IMR-90 (cell line): ENCODE measurements around the gene MET. TPM values are rescaled to one million over a fixed set of nuclear protein-coding genes. Genes with fewer than 3 reads are reported as not detected.

ENCODE experiments used
- ATAC-seq: fragments of 200-7000 bp; cut with Tn5 transposase; 2 replicates; pipeline ENCODE4 v1.9.1; 2020; ENCODE audit warnings: low read depth, mild to moderate bottlenecking, moderate library complexity
- BruUV-seq: library from RNA; stranded (reverse); fragments of 400-500 nt; replicated peaks from 2 replicates; lab custom pipeline; 2021; lab: Mats Ljungman, UMichigan
- CTCF ChIA-PET: fragments of 300-600 bp; formaldehyde crosslinking; extraction: SDS; loops from one replicate; lab custom pipeline; 2021; ENCODE audit warnings: antibody characterized with exemption; lab: Yijun Ruan, JAX
- POLR2A ChIA-PET: fragments of 300-600 bp; sonication (Branson Sonifier 250); formaldehyde crosslinking; loops from one replicate; lab custom pipeline; 2022; ENCODE audit warnings: antibody characterized with exemption; ENCODE audit not compliant: unreplicated experiment; lab: Charles Lee
- DNase-seq: peaks from one replicate; pipeline ENCODE4 v3.0.0; 2013
- H2AFZ ChIP-seq: replicated peaks from 2 replicates; pipeline ENCODE3; 2013; ENCODE audit warnings: low read length, mild to moderate bottlenecking; ENCODE audit not compliant: poor library complexity
- H2AK5ac ChIP-seq: 2 replicates; pipeline ENCODE4 v1.6.1; 2013; ENCODE audit warnings: low read depth, low read length, inconsistent platforms
- H2AK9ac ChIP-seq: replicated peaks from 2 replicates; pipeline ENCODE3; 2013; ENCODE audit warnings: mild to moderate bottlenecking, low read depth, low read length, moderate library complexity; ENCODE audit not compliant: poor library complexity
- H2BK120ac ChIP-seq: 2 replicates; pipeline ENCODE4 v1.6.1; 2013; ENCODE audit warnings: low read depth, low read length, inconsistent platforms
- H2BK15ac ChIP-seq: 3 replicates; pipeline ENCODE4 v1.6.1; 2013; ENCODE audit warnings: low read depth, low read length, inconsistent platforms
- H2BK20ac ChIP-seq: 2 replicates; pipeline ENCODE4 v1.6.1; 2013; ENCODE audit warnings: low read depth, mild to moderate bottlenecking, inconsistent platforms, low read length, moderate library complexity
- H2BK5ac ChIP-seq: 2 replicates; pipeline ENCODE4 v1.6.1; 2013; ENCODE audit warnings: mild to moderate bottlenecking, low read depth, low read length, inconsistent platforms; ENCODE audit not compliant: poor library complexity, severe bottlenecking
- H3K14ac ChIP-seq: replicated peaks from 2 replicates; pipeline ENCODE4 v1.6.1; 2013; ENCODE audit warnings: low read depth, low read length, inconsistent platforms
- H3K18ac ChIP-seq: 2 replicates; pipeline ENCODE4 v1.6.1; 2013; ENCODE audit warnings: low read depth, low read length, control low read depth
- H3K23ac ChIP-seq: 2 replicates; pipeline ENCODE4 v1.6.1; 2013; ENCODE audit warnings: low read depth, low read length, inconsistent platforms
- H3K27ac ChIP-seq: 2 replicates; pipeline ENCODE4 v1.5.1; 2013; ENCODE audit warnings: mild to moderate bottlenecking, control low read depth, low read length; ENCODE audit not compliant: insufficient read depth
- H3K27me3 ChIP-seq: 2 replicates; pipeline ENCODE4 v1.6.1; 2013; ENCODE audit warnings: low read length; ENCODE audit not compliant: control insufficient read depth, insufficient read depth
- H3K36me3 ChIP-seq: 2 replicates; pipeline ENCODE4 v1.6.1; 2013; ENCODE audit warnings: low read length, mixed read lengths; ENCODE audit not compliant: control insufficient read depth, insufficient read depth
- H3K4ac ChIP-seq: 2 replicates; pipeline ENCODE4 v1.6.1; 2013; ENCODE audit warnings: low read depth, low read length, inconsistent platforms
- H3K4me1 ChIP-seq: 2 replicates; pipeline ENCODE4 v1.6.1; 2013; ENCODE audit warnings: low read length, mixed read lengths; ENCODE audit not compliant: control insufficient read depth, insufficient read depth
- H3K4me2 ChIP-seq: 2 replicates; pipeline ENCODE4 v1.6.1; 2013; ENCODE audit warnings: low read depth, mild to moderate bottlenecking, control low read depth, low read length, moderate library complexity
- H3K4me3 ChIP-seq: 2 replicates; pipeline ENCODE4 v1.5.1; 2013; ENCODE audit warnings: low read depth, mild to moderate bottlenecking, control low read depth, low read length, moderate library complexity; ENCODE audit not compliant: insufficient read depth
- H3K56ac ChIP-seq: 2 replicates; pipeline ENCODE4 v1.6.1; 2013; ENCODE audit warnings: low read length, inconsistent platforms; ENCODE audit not compliant: insufficient read depth; ENCODE audit errors: extremely low read depth
- H3K79me1 ChIP-seq, 2 experiments: 2 replicates each; pipeline ENCODE4 v1.6.1; 2013; ENCODE audit warnings: low read length in 2 of 2, inconsistent platforms in 1 of 2, low read depth in 1 of 2
- H3K9ac ChIP-seq: 2 replicates; pipeline ENCODE4 v1.6.1; 2013; ENCODE audit warnings: low read depth, low read length, control low read depth
- H3K9me1 ChIP-seq: 2 replicates; pipeline ENCODE4 v1.6.1; 2013; ENCODE audit warnings: low read length, inconsistent platforms; ENCODE audit not compliant: insufficient read depth
- H3K9me3 ChIP-seq: 2 replicates; pipeline ENCODE4 v1.6.1; 2013; ENCODE audit warnings: low read length; ENCODE audit not compliant: control insufficient read depth, insufficient read depth
- H4K20me1 ChIP-seq: 2 replicates; pipeline ENCODE4 v1.6.1; 2013; ENCODE audit warnings: low read length, inconsistent platforms; ENCODE audit not compliant: insufficient read depth
- H4K5ac ChIP-seq: 2 replicates; pipeline ENCODE4 v1.6.1; 2013; ENCODE audit warnings: mild to moderate bottlenecking, low read depth, low read length, control low read depth
- H4K8ac ChIP-seq, 2 experiments: 2 replicates each; pipeline ENCODE4 v1.6.1; 2013; ENCODE audit warnings: low read depth in 2 of 2, low read length in 2 of 2, control low read depth in 1 of 2, inconsistent platforms in 1 of 2
- H4K91ac ChIP-seq: 2 replicates; pipeline ENCODE4 v1.6.1; 2013; ENCODE audit warnings: low read depth, low read length, inconsistent platforms; ENCODE audit not compliant: insufficient read depth
- CTCF ChIP-seq: conservative IDR thresholded peaks from 2 replicates; pipeline ENCODE4 v1.5.1; 2012; ENCODE audit warnings: mild to moderate bottlenecking, low read depth, low read length, improper control_type of control experiment
- MAFK ChIP-seq: IDR thresholded peaks from 2 replicates; pipeline ENCODE4 v1.6.1; 2012; ENCODE audit warnings: low read depth, low read length, improper control_type of control experiment
- MAZ ChIP-seq: IDR thresholded peaks from 2 replicates; pipeline ENCODE4 v1.6.1; 2012; ENCODE audit warnings: low read depth, mild to moderate bottlenecking, low read length, improper control_type of control experiment, moderate library complexity, borderline replicate concordance
- NFE2L2 ChIP-seq: fragments of 150-350 bp; IDR thresholded peaks from 2 replicates; pipeline ENCODE4 v1.6.1; 2016; ENCODE audit warnings: low read depth, mild to moderate bottlenecking, low read length
- RFX5 ChIP-seq: IDR thresholded peaks from 2 replicates; pipeline ENCODE4 v1.8.0; 2012; ENCODE audit warnings: low read depth, mild to moderate bottlenecking, low read length, moderate library complexity
- SMC3 ChIP-seq: fragments of 150-350 bp; IDR thresholded peaks from 2 replicates; pipeline ENCODE4 v1.6.1; 2016; ENCODE audit warnings: low read depth, mild to moderate bottlenecking, antibody characterized with exemption, low read length, moderate library complexity
- WGBS, 2 experiments: methylation state at CpG; one replicate each; pipeline versions ENCODE4 v1.1.5 to v1.1.7; 2013; ENCODE audit warnings: missing lambda C conversion rate in 2 of 2; ENCODE audit not compliant: insufficient read length in 1 of 2; ENCODE audit errors: extremely low coverage in 2 of 2; 5-methylcytosine and 5-hydroxymethylcytosine counted together
- dilution Hi-C: fragments of 300-500 bp; cut with HindIII; formaldehyde crosslinking; loops from one replicate; pipeline ENCODE4 v1.14.3; 2018; ENCODE audit warnings: low sequenced_read_pairs; ENCODE audit not compliant: unreplicated experiment
- in situ Hi-C: fragments of 300-500 bp; cut with MboI; formaldehyde crosslinking; loops from 3 replicates; pipeline ENCODE4 v1.14.3; 2019; ENCODE audit warnings: low sequenced_read_pairs, inconsistent platforms, mixed read lengths
- intact Hi-C: fragments of 100-400 bp; cut with micrococcal nuclease; formaldehyde crosslinking; loops from 2 replicates; pipeline ENCODE4 v1.10.0; 2022
- polyA plus RNA-seq, 3 experiments: library from polyadenylated mRNA; depleted of rRNA; stranded (reverse); fragments of >200 nt; gene quantifications; 2 replicates each; pipeline ENCODE4 v1.2.3, GENCODE V29; 2012; ENCODE audit warnings: low replicate concordance in 1 of 3
- total RNA-seq: library from RNA; depleted of rRNA; stranded (reverse); fragments of >200 nt; gene quantifications from 2 replicates; pipeline ENCODE4 v1.2.3, GENCODE V29; 2012

The MET gene
- total and polyA plus RNA-seq, 2 of the 4 experiments (the other 2 are of a cell fraction) = 15.0 to 84.6 TPM

GRCh38 chr7:116707289-116707688, 35.3 kb downstream of the MET start:
- ChIA-PET CTCF (interaction anchor here (0.5 to 1.2 kb wide), 2 partner anchors 9 to 20 kb away, joined by 3 to 4 read pairs; no protein-coding TSS in a partner anchor), POLR2A (no interaction called here)
- Histone ChIP-seq H2AK9ac (no peak overlapping the region), H3K4me1 (peaks cover 4% of the 10 kb centered on the region), H4K8ac (peak overlapping the region in 1 of 2 experiments; percentile 50; a peak in 1 of 4 replicates), H3K14ac (no peak overlapping the region), H2AK5ac (no peak overlapping the region), H3K56ac (no peak overlapping the region), H3K9me1 (peaks cover 5% of the 10 kb centered on the region), H3K79me1 (peaks cover 24 to 29% of the 10 kb centered on the region in 2 experiments; a peak in 3 of 4 replicates), H3K4me2 (peak overlapping the region; percentile 56; the same call in 1 of the 2 replicates), H4K91ac (no peak overlapping the region), H2AFZ (no peak overlapping the region), H3K9ac (no peak overlapping the region), H2BK20ac (no peak overlapping the region), H4K5ac (no peak overlapping the region), H3K18ac (no peak overlapping the region), H2BK15ac (no peak overlapping the region), H3K23ac (no peak overlapping the region), H2BK120ac (peak overlapping the region; percentile 36; the same call in 1 of the 2 replicates), H2BK5ac (peak overlapping the region; percentile 62), H4K20me1 (no peaks in the 10 kb centered on the region), H3K27me3 (no peaks in the 10 kb centered on the region), H3K36me3 (no peaks in the 10 kb centered on the region), H3K27ac (no peak overlapping the region), H3K4me3 (no peak overlapping the region), H3K9me3 (no peaks in the 10 kb centered on the region), H3K4ac (peak overlapping the region; percentile 34; the same call in 1 of the 2 replicates)
- no peak for DNase-seq
- no CpG with 5 or more reads among the region's 3 CpGs for WGBS, 2 experiments
- dilution Hi-C loops (no loop called here), intact Hi-C loops (no loop called here), in situ Hi-C loops (no loop called here)
- TF ChIP-seq SMC3 = no peak
- TF ChIP-seq RFX5 = no peak
- TF ChIP-seq CTCF = no peak
- TF ChIP-seq MAZ = no peak
- TF ChIP-seq NFE2L2 = peak; percentile 77
- peak; percentile 96 for TF ChIP-seq MAFK
- no TSS peak for BruUV-seq
- no peak for ATAC-seq
